ENCODE measurements around the gene GDF2. TPM values are rescaled to one million over a fixed set of nuclear protein-coding genes. Genes with fewer than 3 reads are reported as not detected.

The GDF2 gene
- total RNA-seq, 4 donors from 2014 or later, result not detected

- DNase-seq, result no peak
- in situ Hi-C loops (cut with MboI; ENCODE audit: low sequenced_read_pairs in 4 of 4), result no loop called here
- ATAC-seq, result no peak
- Histone ChIP-seq H3K36me3 (no peaks in the 10 kb centered on the region), H3K27me3 (no peaks in the 10 kb centered on the region), H3K4me3 (no peak overlapping the region), H3K4me1 (peaks cover 0 to 5% of the 10 kb centered on the region in 2 donors), H3K9me3 (no peaks in the 10 kb centered on the region), H3K27ac (no peak overlapping the region)
- intact Hi-C loops (cut with DNase I; ENCODE audit: low total_unique reads), result no loop called here
- TF ChIP-seq POLR2A (IDR thresholded peaks at IDR 0.05) (no peak), CTCF (IDR thresholded peaks at IDR 0.05 in 4 of 5, conservative IDR thresholded peaks at IDR 0.05 in 1 of 5) (no peak)
Measured at GRCh38 chr10:47370878-47371277, 48.6 kb downstream of the GDF2 start.

DNA sequence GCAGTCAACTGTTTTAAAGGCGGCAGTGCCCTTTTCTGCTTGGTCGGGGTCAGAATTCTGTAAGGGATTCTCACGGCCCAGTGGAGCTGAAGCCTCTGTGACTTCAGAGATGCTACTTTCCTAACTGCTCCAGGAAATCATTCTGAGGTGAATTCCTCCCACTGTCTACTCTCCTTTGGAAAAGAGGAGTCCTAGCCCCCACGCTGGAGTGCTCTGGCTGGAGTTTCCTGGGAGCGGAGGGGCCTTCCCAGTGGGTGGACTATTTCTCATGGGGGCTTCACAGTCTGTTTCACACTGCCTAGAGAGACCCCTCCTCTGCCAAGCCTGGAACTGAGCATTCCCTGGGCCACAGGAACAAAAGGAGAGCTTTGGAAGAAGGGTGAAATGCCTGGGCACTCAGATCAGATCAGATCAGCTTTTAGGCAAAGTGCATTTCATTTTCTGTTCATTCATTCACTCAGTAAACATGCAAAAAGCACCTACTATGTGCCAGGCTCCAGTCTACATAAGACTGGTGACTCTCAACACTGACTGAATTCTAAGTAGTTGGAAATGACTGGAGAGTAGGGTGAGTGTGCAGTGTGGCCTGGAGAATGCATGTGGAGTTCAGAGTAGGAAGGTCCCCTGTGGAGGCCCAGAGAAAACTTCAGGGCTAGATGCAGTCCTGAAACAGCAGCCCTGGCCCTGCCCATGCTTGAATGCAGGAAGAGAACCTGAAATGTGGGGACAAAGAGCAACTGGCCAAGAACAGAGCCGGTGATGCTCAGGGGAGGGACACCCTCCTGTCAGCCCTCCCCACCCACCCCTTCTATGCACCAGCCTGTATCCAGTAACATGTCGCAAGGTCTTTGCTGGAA, 49.6 kb downstream of the GDF2 start:
- H3K4me1 ChIP-seq, result peaks cover under 1 to 5% of the 10 kb centered on the region in 2 donors
- intact Hi-C loops (cut with DNase I; ENCODE audit: low total_unique reads), result no loop called here
- no peak overlapping the region for H3K27ac ChIP-seq
- no peak for DNase-seq
- ATAC-seq, result no peak
- H3K4me3 ChIP-seq, result no peak overlapping the region
- in situ Hi-C loops (cut with MboI; ENCODE audit: low sequenced_read_pairs in 4 of 4), result no loop called here
- TF ChIP-seq CTCF (IDR thresholded peaks at IDR 0.05 in 4 of 5, conservative IDR thresholded peaks at IDR 0.05 in 1 of 5), result no peak
- no peak for TF ChIP-seq POLR2A (IDR thresholded peaks at IDR 0.05)
- H3K9me3 ChIP-seq, result no peaks in the 10 kb centered on the region
- H3K36me3 ChIP-seq, result no peaks in the 10 kb centered on the region
- no peaks in the 10 kb centered on the region for H3K27me3 ChIP-seq

GRCh38 chr10:47372726-47373125, 50.5 kb downstream of the GDF2 start:
- no peaks in the 10 kb centered on the region for H3K36me3 ChIP-seq
- H3K27me3 ChIP-seq, result no peaks in the 10 kb centered on the region
- H3K27ac ChIP-seq, result no peak overlapping the region
- ATAC-seq (no peak), DNase-seq (no peak)
- H3K4me3 ChIP-seq, result no peak overlapping the region
- in situ Hi-C loops (cut with MboI; ENCODE audit: low sequenced_read_pairs in 4 of 4), result no loop called here
- H3K9me3 ChIP-seq, result no peaks in the 10 kb centered on the region
- intact Hi-C loops (cut with DNase I; ENCODE audit: low total_unique reads), result no loop called here
- TF ChIP-seq POLR2A (IDR thresholded peaks at IDR 0.05) (no peak), CTCF (IDR thresholded peaks at IDR 0.05 in 4 of 5, conservative IDR thresholded peaks at IDR 0.05 in 1 of 5) (no peak)
- peaks cover 5 to 6% of the 10 kb centered on the region in 2 donors for H3K4me1 ChIP-seq

DNA sequence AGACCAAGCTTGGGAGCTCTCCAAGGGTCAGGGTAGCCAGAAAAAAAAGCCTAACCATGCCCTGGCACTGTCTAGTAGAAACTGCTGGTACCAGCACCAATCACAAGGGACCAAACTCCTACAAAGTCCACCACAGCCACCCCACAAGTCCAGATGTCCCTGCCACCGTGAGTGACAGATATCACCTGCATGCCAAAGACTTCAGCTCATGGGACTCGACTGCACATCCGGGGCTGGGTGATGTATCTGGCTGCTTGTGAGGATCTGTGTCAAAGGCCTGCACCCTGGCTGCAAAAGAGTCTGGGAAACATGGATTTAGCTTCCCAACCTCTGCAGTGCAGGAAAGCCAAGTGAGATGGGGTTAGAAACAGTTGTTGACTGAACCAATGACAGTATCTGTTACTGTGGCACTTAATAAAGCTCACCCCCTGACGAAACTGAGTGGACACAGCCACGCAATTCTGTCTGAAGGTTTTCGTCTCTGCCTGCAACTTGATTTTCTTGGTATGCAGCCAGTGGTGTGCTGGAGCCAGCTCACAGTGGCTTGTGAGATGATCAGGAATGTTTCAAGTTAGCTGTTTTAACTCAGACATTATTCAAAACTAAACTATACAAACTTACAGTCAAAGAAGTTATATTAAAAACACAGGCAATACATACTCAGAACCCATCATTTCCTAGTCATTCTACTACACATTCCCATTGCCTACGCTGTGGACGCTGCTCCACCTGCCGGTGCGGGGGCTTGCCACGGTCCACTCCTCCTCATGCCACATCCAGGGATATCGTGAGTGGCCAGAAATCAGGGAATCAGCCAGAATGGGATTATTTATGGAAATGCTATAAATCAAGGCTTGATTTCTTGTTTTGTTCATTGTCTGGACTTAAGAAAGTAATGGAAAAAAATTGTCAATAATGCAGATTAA, 52.6 kb downstream of the GDF2 start:
- DNase-seq (no peak), ATAC-seq (no peak)
- Histone ChIP-seq H3K4me3 (no peak overlapping the region), H3K27me3 (no peaks in the 10 kb centered on the region), H3K27ac (no peak overlapping the region), H3K4me1 (peaks cover 5 to 9% of the 10 kb centered on the region in 2 donors), H3K9me3 (no peaks in the 10 kb centered on the region), H3K36me3 (no peaks in the 10 kb centered on the region)
- intact Hi-C loops (cut with DNase I; ENCODE audit: low total_unique reads) (no loop called here), in situ Hi-C loops (cut with MboI; ENCODE audit: low sequenced_read_pairs in 4 of 4) (loop anchor here in 1 of 4 donors (25.0 kb wide), 1 partner anchor 1088 kb away; the partner anchor contains the start of gene ANTXRL)
- TF ChIP-seq CTCF (IDR thresholded peaks at IDR 0.05 in 4 of 5, conservative IDR thresholded peaks at IDR 0.05 in 1 of 5), result no peak
- no peak for TF ChIP-seq POLR2A (IDR thresholded peaks at IDR 0.05)
